ENCODE data around the gene PSMB10.

Gene PSMB10

DNA sequence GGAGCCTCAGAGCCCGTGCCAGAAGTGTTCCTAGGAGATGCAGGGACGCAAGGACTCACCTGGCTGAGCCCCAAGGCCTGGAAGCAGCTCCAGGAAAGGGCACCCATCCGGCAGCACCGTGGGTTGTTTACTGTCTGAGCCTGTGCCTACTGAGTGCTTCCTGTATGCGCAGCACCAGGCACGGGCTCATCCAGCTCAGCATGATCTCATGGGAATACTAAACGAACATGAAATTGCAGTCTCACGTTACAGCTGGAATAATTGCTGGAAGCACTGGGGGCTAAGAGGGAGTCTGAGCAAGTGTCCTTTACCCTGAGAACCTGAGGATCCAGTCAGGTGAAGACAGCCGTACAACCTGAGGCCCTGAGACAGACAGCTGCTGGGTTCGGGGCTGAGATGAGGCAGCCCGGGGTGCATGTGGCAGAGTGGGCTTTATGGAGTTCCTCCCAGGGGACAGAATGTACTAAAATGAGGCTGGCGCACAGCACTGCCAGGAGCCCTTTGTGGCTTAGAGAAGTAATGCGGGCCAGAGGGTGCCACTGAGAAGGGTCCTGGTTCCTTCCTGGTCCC is 10.4 kb downstream of the PSMB10 start:
- no peaks in the 10 kb centered on the region for H3K9me2 ChIP-seq (replicated peaks; ENCODE audit: low read depth, low read length)
- no peaks in the 10 kb centered on the region for H3K27me3 ChIP-seq (ENCODE audit: insufficient read depth, low read length, poor library complexity, severe bottlenecking)
- H3K79me2 ChIP-seq (ENCODE audit: insufficient read depth, low read length), result no peaks in the 10 kb centered on the region
- no peaks in the 10 kb centered on the region for H3F3A ChIP-seq (ENCODE audit: low read depth)
- no peak overlapping the region for H3K9ac ChIP-seq (ENCODE audit: low read depth, low read length, poor library complexity, severe bottlenecking)
- H3K4me1 ChIP-seq (ENCODE audit: insufficient read depth, low read length, poor library complexity, severe bottlenecking), result peaks cover 3% of the 10 kb centered on the region
- no peak overlapping the region for H2AFZ ChIP-seq (ENCODE audit: low read length)
- TF ChIP-seq EZH2phosphoT487 (IDR thresholded peaks at IDR 0.05; ENCODE audit: borderline replicate concordance), result no peak
- TF ChIP-seq, protein P1, sequence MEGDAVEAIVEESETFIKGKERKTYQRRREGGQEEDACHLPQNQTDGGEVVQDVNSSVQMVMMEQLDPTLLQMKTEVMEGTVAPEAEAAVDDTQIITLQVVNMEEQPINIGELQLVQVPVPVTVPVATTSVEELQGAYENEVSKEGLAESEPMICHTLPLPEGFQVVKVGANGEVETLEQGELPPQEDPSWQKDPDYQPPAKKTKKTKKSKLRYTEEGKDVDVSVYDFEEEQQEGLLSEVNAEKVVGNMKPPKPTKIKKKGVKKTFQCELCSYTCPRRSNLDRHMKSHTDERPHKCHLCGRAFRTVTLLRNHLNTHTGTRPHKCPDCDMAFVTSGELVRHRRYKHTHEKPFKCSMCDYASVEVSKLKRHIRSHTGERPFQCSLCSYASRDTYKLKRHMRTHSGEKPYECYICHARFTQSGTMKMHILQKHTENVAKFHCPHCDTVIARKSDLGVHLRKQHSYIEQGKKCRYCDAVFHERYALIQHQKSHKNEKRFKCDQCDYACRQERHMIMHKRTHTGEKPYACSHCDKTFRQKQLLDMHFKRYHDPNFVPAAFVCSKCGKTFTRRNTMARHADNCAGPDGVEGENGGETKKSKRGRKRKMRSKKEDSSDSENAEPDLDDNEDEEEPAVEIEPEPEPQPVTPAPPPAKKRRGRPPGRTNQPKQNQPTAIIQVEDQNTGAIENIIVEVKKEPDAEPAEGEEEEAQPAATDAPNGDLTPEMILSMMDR (conservative IDR thresholded peaks at IDR 0.05; ENCODE audit: low read length), result no peak; the same call in 1 of the 2 replicates
- H3K36me3 ChIP-seq (ENCODE audit: insufficient read depth, low read length), result peaks cover 13% of the 10 kb centered on the region; the same call in 1 of the 2 replicates
- no peaks in the 10 kb centered on the region for H3K9me3 ChIP-seq (ENCODE audit: insufficient read depth, low read depth, low read length)
- no peak overlapping the region for H3K4me2 ChIP-seq (ENCODE audit: low read depth, low read length, poor library complexity, severe bottlenecking)
- no peak overlapping the region for H3K4me3 ChIP-seq (ENCODE audit: low read length, poor library complexity, severe bottlenecking)
- H4K20me1 ChIP-seq (ENCODE audit: insufficient read depth, low read length, poor library complexity, severe bottlenecking), result no peaks in the 10 kb centered on the region

DNA sequence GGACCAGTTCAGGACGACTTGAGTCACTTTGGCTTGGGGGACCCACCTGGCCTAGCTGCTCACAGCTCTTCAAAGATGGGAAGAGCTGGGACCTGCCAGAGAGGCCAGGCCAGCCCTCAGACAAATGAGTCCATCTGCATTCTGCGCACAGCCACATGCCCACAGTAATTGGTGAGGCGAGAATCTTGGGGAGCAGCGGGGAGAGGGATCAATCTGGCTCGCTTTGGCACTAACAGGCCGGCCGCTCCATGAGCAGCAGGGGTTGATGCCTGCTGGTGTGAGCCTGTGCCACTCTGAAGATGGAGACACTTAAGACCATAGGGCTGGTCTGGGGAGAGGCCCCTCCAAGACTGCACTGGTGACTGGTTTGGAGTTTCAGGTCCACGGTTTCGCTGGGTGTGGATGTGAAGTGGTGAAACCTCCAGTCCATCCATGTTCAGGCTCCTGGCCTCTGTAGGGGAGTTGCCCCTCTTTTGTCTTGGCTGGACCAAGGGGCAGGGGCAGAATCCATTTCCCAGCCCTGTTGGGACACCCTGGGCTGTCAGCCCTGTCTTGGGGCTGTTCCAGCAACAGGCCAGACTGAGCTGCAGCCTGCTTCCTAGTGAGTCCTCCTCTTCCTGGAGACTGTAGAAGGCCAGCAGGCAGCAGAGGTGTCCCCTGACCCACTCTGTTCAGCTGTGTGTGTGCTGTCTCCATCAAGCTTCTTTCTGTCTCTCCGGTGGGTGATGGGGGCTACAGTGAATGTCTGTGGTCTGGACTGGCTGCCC is 12.3 kb downstream of the PSMB10 start:
- Histone ChIP-seq H3K9me2 (replicated peaks; ENCODE audit: low read depth, low read length) (no peaks in the 10 kb centered on the region), H3K4me1 (ENCODE audit: insufficient read depth, low read length, poor library complexity, severe bottlenecking) (peaks cover 3% of the 10 kb centered on the region), H3K9me3 (ENCODE audit: insufficient read depth, low read depth, low read length) (no peaks in the 10 kb centered on the region), H3K4me3 (ENCODE audit: low read length, poor library complexity, severe bottlenecking) (no peak overlapping the region), H3K79me2 (ENCODE audit: insufficient read depth, low read length) (no peaks in the 10 kb centered on the region), H2AFZ (ENCODE audit: low read length) (no peak overlapping the region), H3K9ac (ENCODE audit: low read depth, low read length, poor library complexity, severe bottlenecking) (no peak overlapping the region), H3K4me2 (ENCODE audit: low read depth, low read length, poor library complexity, severe bottlenecking) (no peak overlapping the region), H3K36me3 (ENCODE audit: insufficient read depth, low read length) (peaks cover 13% of the 10 kb centered on the region; the same call in 1 of the 2 replicates), H4K20me1 (ENCODE audit: insufficient read depth, low read length, poor library complexity, severe bottlenecking) (no peaks in the 10 kb centered on the region), H3K27me3 (ENCODE audit: insufficient read depth, low read length, poor library complexity, severe bottlenecking) (no peaks in the 10 kb centered on the region), H3F3A (ENCODE audit: low read depth) (no peaks in the 10 kb centered on the region)
- no peak for TF ChIP-seq EZH2phosphoT487 (IDR thresholded peaks at IDR 0.05; ENCODE audit: borderline replicate concordance)
- TF ChIP-seq, protein P1 (conservative IDR thresholded peaks at IDR 0.05; ENCODE audit: low read length), result no peak

- peaks cover 3% of the 10 kb centered on the region for H3K4me1 ChIP-seq (ENCODE audit: insufficient read depth, low read length, poor library complexity, severe bottlenecking)
- no peak overlapping the region for H3K4me2 ChIP-seq (ENCODE audit: low read depth, low read length, poor library complexity, severe bottlenecking)
- no peak overlapping the region for H2AFZ ChIP-seq (ENCODE audit: low read length)
- H3F3A ChIP-seq (ENCODE audit: low read depth), result no peaks in the 10 kb centered on the region
- H3K9me3 ChIP-seq (ENCODE audit: insufficient read depth, low read depth, low read length), result no peaks in the 10 kb centered on the region
- no peaks in the 10 kb centered on the region for H3K79me2 ChIP-seq (ENCODE audit: insufficient read depth, low read length)
- H3K9ac ChIP-seq (ENCODE audit: low read depth, low read length, poor library complexity, severe bottlenecking), result no peak overlapping the region
- no peaks in the 10 kb centered on the region for H3K27me3 ChIP-seq (ENCODE audit: insufficient read depth, low read length, poor library complexity, severe bottlenecking)
- H3K4me3 ChIP-seq (ENCODE audit: low read length, poor library complexity, severe bottlenecking), result no peak overlapping the region
- TF ChIP-seq EZH2phosphoT487 (IDR thresholded peaks at IDR 0.05; ENCODE audit: borderline replicate concordance), result no peak
- TF ChIP-seq, protein P1 (conservative IDR thresholded peaks at IDR 0.05; ENCODE audit: low read length), result no peak
- H3K36me3 ChIP-seq (ENCODE audit: insufficient read depth, low read length), result peaks cover 10% of the 10 kb centered on the region; the same call in 1 of the 2 replicates
- no peaks in the 10 kb centered on the region for H4K20me1 ChIP-seq (ENCODE audit: insufficient read depth, low read length, poor library complexity, severe bottlenecking)
- no peaks in the 10 kb centered on the region for H3K9me2 ChIP-seq (replicated peaks; ENCODE audit: low read depth, low read length)
These were observed 13.1 kb downstream of the PSMB10 start for GRCh38 chr16:67923414-67924116.

Data from Loucy (cell line).